OCI-LY1 (cell line): ENCODE measurements around the gene SMYD5.

Experiments
- EZH2 ChIP-seq: fragments of 200-600 bp; sonication (generic), shearing (Covaris generic); IDR thresholded peaks from 2 replicates; pipeline ENCODE4 v1.8.0; 2017; ENCODE audit warnings: borderline replicate concordance, mixed run types, mild to moderate bottlenecking, antibody characterized with exemption, low read length, moderate library complexity, mixed read lengths
- TF ChIP-seq, protein P1 (sequence below): fragments of 200-600 bp; sonication (generic), shearing (Covaris generic); IDR thresholded peaks from 2 replicates; pipeline ENCODE4 v1.5.1; 2017; ENCODE audit warnings: mild to moderate bottlenecking, antibody characterized with exemption, low read length, moderate library complexity, mixed read lengths

DNA sequence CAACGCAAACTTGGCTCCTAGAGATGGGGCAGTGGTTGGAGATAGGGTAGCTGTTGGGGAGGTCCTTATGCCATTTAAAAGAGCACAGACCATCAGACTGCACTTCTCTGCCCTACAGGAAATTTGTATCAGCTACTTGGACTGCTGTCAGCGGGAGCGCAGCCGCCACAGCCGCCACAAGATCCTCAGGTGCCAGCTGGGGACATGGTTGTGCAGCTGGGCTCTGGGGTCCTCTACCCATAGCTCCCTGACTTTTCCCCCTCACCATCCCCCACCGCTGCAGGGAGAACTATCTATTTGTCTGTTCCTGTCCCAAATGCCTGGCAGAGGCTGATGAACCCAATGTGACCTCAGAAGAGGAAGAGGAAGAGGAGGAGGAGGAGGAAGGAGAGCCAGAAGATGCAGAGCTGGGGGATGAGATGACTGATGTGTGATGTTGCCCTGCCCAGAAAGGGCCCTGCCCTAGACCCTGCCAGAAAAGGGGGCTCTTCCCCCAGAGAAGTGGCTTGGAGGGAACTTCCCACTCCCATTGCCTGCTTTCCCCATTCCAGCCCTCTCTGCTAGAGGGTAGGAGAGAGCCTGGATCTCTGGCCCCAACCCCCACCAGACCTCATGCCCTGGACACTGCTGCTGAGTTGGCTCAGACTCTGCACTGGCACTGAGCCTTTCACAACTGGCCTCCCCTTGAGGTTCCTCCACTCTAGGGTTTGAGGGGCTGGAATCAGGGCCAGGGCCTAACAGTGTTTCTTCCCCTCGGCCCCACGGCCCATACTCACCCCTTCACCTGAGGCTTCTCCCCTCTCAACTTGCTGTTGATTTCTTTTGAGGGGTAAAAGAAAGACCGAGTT lies 11.7 kb downstream of the SMYD5 start:
- TF ChIP-seq, protein P1, sequence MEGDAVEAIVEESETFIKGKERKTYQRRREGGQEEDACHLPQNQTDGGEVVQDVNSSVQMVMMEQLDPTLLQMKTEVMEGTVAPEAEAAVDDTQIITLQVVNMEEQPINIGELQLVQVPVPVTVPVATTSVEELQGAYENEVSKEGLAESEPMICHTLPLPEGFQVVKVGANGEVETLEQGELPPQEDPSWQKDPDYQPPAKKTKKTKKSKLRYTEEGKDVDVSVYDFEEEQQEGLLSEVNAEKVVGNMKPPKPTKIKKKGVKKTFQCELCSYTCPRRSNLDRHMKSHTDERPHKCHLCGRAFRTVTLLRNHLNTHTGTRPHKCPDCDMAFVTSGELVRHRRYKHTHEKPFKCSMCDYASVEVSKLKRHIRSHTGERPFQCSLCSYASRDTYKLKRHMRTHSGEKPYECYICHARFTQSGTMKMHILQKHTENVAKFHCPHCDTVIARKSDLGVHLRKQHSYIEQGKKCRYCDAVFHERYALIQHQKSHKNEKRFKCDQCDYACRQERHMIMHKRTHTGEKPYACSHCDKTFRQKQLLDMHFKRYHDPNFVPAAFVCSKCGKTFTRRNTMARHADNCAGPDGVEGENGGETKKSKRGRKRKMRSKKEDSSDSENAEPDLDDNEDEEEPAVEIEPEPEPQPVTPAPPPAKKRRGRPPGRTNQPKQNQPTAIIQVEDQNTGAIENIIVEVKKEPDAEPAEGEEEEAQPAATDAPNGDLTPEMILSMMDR, result no peak
- TF ChIP-seq EZH2, result no peak
